Activated T-cell treated with anti-CD3 and anti-CD28 coated beads, Interleukin-2, amount 50 U/mL, for 24 hours (primary cell): ENCODE data around the gene MAD2L1BP.

ENCODE experiments used
- DNase-seq: peaks from one replicate; pipeline ENCODE4 v3.0.0-alpha.2; 2020
- H3K27ac Mint-ChIP-seq: 2 replicates; pipeline ENCODE4 v1.8.0; 2020; ENCODE audit warnings: mild to moderate bottlenecking, mixed read lengths
- H3K27me3 Mint-ChIP-seq: 2 replicates; pipeline ENCODE4 v1.8.0; 2020; ENCODE audit warnings: mixed read lengths
- H3K36me3 Mint-ChIP-seq: 2 replicates; pipeline ENCODE4 v1.8.0; 2020; ENCODE audit warnings: low read depth, mixed read lengths
- H3K4me1 Mint-ChIP-seq: 2 replicates; pipeline ENCODE4 v1.8.0; 2020; ENCODE audit warnings: low read depth, mixed read lengths
- H3K4me3 Mint-ChIP-seq: 2 replicates; pipeline ENCODE4 v1.8.0; 2020; ENCODE audit warnings: mild to moderate bottlenecking, moderate library complexity, mixed read lengths
- H3K9me3 Mint-ChIP-seq: 2 replicates; pipeline ENCODE4 v1.8.0; 2020; ENCODE audit warnings: mixed read lengths

The MAD2L1BP gene

DNA sequence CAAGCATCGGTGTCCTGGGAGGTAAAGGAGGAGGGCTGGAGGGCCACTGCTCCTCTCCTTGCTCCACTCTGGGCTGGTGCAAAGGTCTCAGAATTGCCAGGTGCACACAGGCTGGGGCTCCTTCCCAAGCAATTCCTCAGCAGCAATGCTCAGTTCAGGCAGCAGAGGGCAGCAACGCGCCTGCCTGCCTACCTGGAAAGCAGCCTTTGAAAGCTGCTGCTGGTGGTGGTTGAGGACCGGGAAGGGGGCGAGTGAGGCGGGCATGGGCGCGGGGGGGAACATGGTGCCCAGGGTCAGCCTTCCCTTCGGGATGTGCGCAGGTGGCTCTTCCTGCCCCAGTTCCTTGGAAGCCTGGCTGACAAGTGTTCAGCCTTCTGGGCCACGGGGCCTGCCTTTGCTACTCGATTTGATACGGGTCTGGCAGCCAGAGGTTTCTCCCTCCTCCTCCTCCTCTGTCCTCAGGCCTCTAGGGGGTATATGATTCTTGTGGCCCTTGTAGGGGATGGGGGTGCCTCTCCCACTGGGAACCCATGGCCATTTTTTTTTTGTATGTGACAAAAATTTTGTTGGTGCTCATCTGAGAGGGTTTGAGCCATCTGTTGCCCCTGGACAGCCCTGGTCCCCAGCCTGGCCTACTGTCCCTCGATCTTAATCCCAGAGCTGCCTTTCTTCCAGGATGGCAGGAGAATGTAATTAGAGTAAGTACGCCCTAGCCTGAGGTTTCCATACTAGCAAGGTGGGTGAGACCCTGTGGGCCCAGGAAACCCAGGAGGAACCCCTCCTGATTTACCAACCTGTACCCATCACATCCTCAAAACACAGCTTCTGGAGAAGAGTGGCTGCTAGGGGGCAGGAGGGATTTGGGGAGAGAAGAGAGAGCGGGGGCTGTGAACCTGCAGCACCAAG lies 31.9 kb downstream of the MAD2L1BP start:
- Mint-ChIP-seq H3K4me3 (no peak overlapping the region), H3K27me3 (no peaks in the 10 kb centered on the region), H3K36me3 (peaks cover 29% of the 10 kb centered on the region), H3K27ac (peak overlapping the region; percentile 64), H3K4me1 (peaks cover 36% of the 10 kb centered on the region), H3K9me3 (no peaks in the 10 kb centered on the region)
- peak; percentile 86 for DNase-seq

DNA sequence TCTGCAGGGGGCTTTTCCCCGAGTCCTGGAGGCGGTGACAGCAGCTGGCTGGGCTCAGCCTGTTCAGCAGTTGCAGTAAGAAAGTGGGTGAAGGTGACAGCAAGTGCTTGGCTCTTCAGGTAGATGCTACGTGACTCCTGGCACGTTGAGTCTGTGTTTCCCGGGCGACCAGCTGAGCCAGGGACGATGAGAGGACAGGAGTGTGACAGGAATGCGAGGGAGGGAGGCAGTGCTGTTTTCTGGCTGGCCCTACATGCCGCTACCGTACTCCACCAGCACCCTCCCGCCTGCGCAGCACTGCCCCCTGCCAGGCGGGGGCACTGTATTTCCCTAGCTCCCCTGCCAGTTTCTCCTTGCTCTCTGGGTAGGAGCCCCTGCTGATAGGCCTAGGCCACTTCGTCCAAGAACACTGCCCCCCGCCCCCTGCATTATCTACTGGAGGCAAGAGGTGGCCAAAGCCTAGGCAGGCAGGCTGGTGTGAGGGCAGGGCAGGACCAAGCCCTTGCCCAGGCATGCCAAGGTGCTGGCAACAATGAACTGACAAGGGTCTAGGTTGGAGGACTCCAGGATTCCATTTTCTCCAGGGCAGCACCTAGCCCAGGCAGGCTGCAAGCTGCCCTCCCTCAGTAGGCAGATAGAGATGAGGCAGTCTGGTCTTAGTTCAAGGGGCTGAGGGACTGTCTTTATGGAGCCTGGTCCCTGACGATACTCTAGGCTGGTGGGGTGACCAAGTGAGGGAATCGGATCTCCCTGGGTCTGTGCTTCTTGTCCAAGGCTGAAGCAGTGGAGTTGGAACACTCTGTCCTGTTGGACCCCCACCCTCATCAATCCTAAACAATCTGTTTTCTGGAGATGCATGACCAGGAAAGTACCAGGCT lies 32.8 kb downstream of the MAD2L1BP start:
- H3K36me3 Mint-ChIP-seq, result peaks cover 38% of the 10 kb centered on the region
- no peak overlapping the region for H3K4me3 Mint-ChIP-seq
- peaks cover 34% of the 10 kb centered on the region for H3K4me1 Mint-ChIP-seq
- peak overlapping the region; percentile 47 for H3K27ac Mint-ChIP-seq
- no peaks in the 10 kb centered on the region for H3K27me3 Mint-ChIP-seq
- no peaks in the 10 kb centered on the region for H3K9me3 Mint-ChIP-seq
- DNase-seq, result peak; percentile 67

DNA sequence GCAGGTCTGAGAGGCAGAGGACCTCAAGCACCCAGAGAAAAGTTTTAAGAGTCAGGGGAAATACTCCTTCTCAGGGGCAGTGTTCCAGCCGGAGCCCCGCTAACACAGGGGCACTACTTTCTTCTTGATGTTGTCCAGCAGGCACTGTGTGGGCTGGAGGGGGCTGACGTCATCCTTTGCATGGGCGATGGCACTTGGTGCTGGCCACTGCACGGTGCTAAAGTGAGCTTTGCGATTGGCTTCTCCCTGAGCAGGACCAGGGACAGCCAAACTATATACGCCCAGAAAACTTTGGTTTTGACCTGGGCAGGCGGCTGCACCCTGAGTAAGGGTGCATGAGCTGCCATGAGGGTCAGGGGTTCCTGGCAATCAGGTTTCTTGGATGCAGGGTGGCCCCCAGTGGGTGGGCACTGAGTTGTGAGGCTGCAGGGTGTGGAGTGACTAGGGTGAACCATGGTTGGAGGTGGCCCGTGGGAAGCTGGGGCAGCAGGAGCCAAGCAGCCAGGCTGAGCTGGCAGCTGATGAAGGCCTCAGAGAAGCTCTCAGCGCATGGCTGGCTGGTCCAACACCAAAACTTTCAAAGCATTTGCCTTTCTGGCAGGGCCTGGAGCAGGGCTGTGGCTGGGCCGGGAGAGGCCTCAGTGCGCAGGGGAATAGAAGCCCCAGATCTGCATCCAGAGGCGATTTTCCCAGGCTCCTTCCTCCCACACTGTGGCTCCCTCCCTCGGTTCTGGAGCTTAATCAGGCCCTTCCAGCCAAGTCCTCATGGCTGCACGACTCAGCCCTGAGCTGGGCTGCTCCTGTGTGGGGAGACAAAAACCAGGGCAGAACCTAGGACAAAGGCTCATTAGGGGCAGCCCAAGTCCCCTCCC lies 33.6 kb downstream of the MAD2L1BP start:
- H3K27ac Mint-ChIP-seq, result peak overlapping the region; percentile 86
- DNase-seq, result no peak
- no peaks in the 10 kb centered on the region for H3K9me3 Mint-ChIP-seq
- no peaks in the 10 kb centered on the region for H3K27me3 Mint-ChIP-seq
- no peak overlapping the region for H3K4me3 Mint-ChIP-seq
- H3K36me3 Mint-ChIP-seq, result peaks cover 47% of the 10 kb centered on the region
- peaks cover 34% of the 10 kb centered on the region for H3K4me1 Mint-ChIP-seq

DNA sequence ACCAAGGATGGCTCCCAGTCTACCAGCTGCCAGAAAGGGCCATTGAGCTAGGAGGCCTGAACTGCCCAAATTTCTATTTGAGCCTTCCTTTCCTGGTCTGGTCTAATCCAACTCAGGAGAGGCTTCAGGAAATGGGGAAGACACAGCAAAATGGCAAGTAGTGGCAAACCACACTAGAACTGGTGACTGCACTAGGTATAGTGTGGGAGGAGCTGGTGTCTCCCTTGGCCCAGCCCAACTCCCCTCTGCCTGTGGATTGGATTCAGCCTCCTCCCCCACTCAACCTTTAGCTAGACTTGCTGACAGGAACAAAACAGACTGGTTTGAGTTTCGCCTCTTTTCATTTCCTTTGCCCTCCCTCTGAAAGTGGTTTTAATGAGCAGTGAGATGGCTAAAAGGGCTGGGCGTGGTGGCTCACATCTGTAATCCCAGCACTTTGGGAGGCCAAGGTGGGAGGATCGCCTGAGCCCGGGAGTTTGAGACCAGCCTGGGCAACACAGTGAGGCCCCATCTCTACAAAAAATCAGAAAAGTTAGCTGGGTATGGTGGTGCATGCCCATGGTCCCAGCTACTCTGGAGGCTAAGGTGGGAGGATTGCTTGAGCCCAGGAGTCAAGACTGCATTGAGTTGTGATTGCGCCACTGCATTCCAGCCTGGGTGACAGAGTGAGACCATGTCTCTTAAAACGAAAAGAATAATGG lies 34.4 kb downstream of the MAD2L1BP start:
- peak overlapping the region; percentile 86 for H3K27ac Mint-ChIP-seq
- no peaks in the 10 kb centered on the region for H3K9me3 Mint-ChIP-seq
- H3K27me3 Mint-ChIP-seq, result no peaks in the 10 kb centered on the region
- no peak overlapping the region for H3K4me3 Mint-ChIP-seq
- no peak for DNase-seq
- peaks cover 55% of the 10 kb centered on the region for H3K36me3 Mint-ChIP-seq
- H3K4me1 Mint-ChIP-seq, result peaks cover 34% of the 10 kb centered on the region

DNA sequence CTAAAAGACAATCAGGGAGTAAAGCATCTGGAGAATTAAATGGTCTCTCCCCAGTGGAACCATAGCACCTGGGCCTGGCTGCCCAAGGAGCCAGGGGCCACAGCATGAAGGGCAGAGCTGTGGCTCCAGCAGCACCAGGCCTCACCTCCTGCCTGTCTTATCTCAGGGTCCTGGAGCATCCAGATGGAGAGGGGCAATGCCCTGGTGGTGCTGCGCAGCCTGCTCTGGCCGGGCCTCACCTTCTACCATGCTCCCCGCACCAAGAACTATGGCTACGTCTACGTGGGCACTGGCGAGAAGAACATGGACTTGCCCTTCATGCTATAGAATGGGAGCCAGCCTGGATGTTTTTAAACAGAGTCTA lies 35.0 kb downstream of the MAD2L1BP start:
- peaks cover 34% of the 10 kb centered on the region for H3K4me1 Mint-ChIP-seq
- H3K27ac Mint-ChIP-seq, result peak overlapping the region; percentile 86
- DNase-seq, result no peak
- H3K9me3 Mint-ChIP-seq, result no peaks in the 10 kb centered on the region
- no peaks in the 10 kb centered on the region for H3K27me3 Mint-ChIP-seq
- H3K36me3 Mint-ChIP-seq, result peaks cover 60% of the 10 kb centered on the region
- no peak overlapping the region for H3K4me3 Mint-ChIP-seq

DNA sequence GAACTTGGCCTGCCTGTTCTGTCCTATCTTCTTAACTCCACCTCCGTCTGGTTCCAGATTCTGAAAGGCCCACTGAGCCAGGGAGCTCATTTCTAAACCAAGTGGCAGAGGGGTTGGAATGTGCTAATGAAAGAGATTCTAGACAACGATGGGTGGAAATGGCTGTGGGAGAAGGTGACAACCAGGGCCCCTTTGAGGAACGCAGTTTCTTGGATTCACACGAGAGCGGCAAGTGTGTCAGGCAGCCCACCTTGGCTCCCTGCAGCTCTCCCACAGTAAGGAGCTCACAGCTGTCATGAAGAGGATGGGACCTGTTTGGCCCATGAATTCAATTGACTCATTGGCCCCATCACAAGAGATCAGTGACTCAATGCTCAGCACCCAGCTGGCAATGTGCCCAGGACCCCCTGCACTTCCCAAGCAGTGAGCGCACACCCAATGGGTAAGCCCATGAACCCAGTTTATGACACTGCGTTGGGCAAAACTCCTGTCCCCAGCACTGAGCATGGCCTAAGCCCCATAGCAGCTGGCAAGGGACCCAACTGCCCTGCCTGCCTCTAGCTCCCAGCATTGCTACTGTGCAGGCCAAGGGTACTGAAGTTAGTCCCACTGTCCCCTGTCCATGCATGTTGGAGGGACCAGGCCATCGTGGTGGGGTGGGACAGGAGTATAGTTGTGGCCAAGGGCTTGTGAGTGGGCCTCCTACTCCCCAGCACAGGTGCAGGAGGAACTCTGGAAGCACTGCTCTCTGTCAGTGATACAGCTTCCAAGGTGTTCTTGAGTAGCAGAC lies 35.6 kb downstream of the MAD2L1BP start:
- Mint-ChIP-seq H3K27me3 (no peaks in the 10 kb centered on the region), H3K36me3 (peaks cover 66% of the 10 kb centered on the region), H3K4me3 (no peak overlapping the region)

DNA sequence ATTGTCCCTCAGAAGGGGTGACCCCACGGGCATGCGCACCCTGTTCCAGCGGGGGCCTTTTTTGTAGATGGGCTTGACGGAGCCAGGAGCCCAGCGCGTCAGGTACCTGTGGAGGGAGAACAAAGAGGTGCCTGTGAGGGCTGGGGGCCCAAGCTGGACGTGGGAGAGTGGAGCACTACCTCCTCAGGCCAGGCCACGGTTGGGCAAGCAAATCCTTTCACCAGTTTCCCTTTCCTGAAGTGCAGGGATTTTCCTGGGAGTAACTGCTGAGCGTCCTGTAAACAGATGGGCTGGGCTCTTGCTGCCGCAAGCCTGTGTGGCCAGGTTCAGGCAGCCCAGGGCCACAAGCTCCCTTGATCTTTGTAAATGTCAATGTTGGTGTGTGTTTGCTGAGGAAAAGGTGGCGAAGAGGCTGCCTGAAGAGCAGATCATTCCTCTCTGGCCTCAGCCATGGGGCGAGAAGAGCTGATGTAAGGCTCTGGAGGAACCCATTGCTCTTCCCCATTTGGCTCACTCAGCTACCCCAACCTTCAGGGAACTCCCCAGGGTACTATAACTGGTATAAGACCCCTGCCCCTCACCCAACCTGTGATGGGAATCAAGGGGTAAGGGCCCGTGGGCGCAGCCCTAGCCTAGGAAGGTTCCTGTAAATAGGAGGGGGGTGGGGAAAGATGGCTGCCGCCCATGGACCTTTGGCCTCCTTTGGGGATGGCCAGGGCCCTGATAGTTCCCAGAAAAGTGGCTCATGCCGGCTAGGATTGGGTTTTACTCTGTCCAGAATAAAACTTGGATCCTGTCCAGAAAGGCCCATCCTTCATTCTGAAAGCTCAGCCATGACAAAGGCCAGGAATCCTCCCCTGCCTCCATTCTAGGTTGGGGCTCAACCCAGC lies 36.4 kb downstream of the MAD2L1BP start:
- Mint-ChIP-seq H3K9me3 (no peaks in the 10 kb centered on the region), H3K4me1 (peaks cover 32% of the 10 kb centered on the region), H3K36me3 (peaks cover 75% of the 10 kb centered on the region), H3K27ac (peak overlapping the region; percentile 8), H3K27me3 (no peaks in the 10 kb centered on the region), H3K4me3 (no peak overlapping the region)
- no peak for DNase-seq

More for the DNA sequence above, 35.6 kb downstream of the MAD2L1BP start:
- Mint-ChIP-seq H3K4me1 (peaks cover 34% of the 10 kb centered on the region), H3K9me3 (no peaks in the 10 kb centered on the region), H3K27ac (peak overlapping the region; percentile 86)
- no peak for DNase-seq

DNA sequence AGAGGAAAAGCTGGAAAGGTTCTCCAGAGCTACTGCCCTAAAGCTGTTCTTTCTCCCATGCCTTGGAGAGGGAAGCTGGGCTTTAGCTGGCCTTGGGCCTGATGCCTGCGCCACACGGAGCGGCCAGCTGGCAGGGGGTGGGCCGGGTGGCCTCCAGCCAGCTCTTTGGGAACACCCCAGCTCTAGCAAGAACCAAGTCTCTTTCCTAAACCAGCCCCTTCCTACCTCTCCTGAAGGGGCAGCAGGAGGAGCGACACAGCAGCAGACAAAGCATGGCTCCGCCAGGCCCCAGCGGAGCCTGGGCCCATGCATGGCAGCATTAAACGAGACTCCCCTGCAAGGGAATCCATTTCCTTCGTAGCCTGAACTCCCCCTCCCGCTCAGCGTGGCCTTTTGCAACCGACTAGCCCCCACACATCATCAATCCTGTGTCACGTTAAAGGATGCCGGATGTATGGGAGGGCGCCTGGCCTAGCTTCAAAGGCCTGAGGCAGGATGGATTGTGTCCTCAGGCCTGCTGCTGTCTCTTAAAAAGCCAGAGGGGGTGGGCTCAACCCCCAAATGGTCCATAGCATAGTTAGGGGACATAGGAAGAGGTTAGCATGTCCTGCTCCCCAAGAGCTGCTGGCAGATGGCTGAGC lies 37.9 kb downstream of the MAD2L1BP start:
- peaks cover 90% of the 10 kb centered on the region for H3K36me3 Mint-ChIP-seq
- H3K27me3 Mint-ChIP-seq, result no peaks in the 10 kb centered on the region
- no peak overlapping the region for H3K4me3 Mint-ChIP-seq
- H3K27ac Mint-ChIP-seq, result no peak overlapping the region
- peaks cover 17% of the 10 kb centered on the region for H3K4me1 Mint-ChIP-seq
- no peak for DNase-seq
- no peaks in the 10 kb centered on the region for H3K9me3 Mint-ChIP-seq

DNA sequence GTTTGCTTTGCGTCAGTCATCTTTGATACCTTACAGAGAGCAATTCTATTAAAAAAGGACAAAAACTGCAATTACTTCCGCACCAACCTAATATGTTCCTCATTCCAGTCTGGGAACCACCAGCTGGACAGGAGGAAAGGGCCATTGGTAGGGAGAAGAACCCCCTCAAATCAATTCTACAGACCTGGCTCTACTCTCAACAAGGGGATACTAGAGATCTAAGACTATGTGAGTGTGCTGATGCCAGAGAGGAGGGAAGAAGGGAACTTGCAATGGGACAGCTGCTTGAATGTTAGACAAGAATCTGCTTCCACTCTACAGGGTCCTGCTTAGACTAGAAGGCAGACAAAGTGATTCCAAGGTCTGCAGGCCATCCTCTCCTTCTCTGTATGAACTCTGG lies 38.7 kb downstream of the MAD2L1BP start:
- Mint-ChIP-seq H3K4me1 (peaks cover 14% of the 10 kb centered on the region), H3K36me3 (peaks cover 95% of the 10 kb centered on the region), H3K27ac (peak overlapping the region; percentile 9), H3K9me3 (no peaks in the 10 kb centered on the region), H3K27me3 (no peaks in the 10 kb centered on the region), H3K4me3 (no peak overlapping the region)
- DNase-seq, result no peak

DNA sequence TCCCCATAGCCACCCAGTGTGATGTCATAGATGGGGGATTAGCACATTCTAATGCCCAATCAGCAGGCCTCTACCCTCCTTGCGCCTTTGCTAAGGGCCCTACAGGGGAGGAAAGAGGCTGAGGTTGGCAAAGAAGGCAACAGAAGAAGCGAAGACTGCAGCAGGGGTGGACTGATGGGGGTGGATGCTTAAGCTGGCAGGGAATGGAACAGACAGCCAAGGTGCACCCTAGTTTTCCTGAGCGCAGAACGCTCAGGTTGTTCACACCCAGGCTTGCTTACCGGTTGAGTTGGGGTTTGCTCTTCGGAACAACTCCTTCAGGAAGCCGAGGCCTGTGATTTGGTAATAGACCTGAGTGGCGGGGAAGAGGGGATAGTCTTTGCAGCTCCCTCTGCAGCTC lies 39.3 kb downstream of the MAD2L1BP start:
- H3K9me3 Mint-ChIP-seq, result no peaks in the 10 kb centered on the region
- H3K27me3 Mint-ChIP-seq, result no peaks in the 10 kb centered on the region
- no peak overlapping the region for H3K4me3 Mint-ChIP-seq
- H3K36me3 Mint-ChIP-seq, result peaks cover 100% of the 10 kb centered on the region
- H3K27ac Mint-ChIP-seq, result peak overlapping the region; percentile 9
- DNase-seq, result no peak
- peaks cover 10% of the 10 kb centered on the region for H3K4me1 Mint-ChIP-seq

DNA sequence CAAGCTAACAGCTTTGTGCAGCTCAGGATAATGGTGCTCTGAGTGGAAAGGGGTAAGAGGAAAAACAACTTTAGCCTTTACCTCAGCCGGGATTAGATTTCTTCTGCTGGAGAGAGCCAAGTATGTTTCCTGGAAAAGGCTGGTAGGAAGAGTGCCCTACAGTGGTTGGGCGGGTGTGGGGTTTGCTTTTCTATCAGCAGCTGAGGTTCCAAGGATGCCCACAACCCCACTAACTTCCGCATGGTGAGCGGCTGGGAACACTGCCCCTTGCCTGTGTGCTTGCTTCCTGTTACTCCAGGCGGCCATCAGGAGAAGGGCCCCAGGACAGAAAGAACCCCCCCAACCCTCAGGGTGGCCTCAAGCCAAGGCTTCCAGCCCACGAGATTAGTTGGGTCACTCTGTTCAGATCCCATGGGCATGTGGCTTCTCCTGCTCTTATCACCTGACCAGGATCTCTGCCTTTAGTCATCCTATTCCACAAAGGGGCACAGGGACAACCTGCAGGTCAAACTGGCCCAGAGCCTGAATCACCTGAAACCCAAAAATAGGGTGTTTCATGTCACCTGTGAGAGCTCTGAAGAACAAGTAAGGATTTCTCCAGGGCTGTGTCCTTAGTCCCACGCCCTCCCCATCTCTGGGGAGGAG lies 41.4 kb downstream of the MAD2L1BP start:
- no peak for DNase-seq
- no peaks in the 10 kb centered on the region for H3K27me3 Mint-ChIP-seq
- peaks cover 2% of the 10 kb centered on the region for H3K4me1 Mint-ChIP-seq
- H3K27ac Mint-ChIP-seq, result peak overlapping the region; percentile 57
- no peak overlapping the region for H3K4me3 Mint-ChIP-seq
- H3K9me3 Mint-ChIP-seq, result no peaks in the 10 kb centered on the region
- H3K36me3 Mint-ChIP-seq, result peaks cover 100% of the 10 kb centered on the region

DNA sequence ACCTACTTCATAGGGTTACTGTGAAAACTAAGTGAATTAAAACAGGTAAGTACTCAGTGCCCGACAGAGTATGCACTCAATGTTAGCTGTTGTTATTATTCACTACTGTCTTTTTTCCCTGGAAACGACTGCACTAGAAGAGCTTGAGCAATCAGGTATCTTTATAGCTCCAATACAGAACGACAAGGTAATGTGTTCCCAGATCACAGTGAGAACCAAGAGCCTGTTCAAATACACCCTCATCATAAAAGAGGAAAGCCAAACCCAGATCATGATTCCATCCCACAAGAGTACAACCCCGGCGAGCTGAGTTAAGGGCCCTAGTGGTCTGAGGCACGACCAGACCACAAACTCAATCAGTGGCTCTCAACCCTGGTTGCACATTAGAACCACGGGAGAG lies 42.1 kb downstream of the MAD2L1BP start:
- peaks cover 100% of the 10 kb centered on the region for H3K36me3 Mint-ChIP-seq
- no peaks in the 10 kb centered on the region for H3K9me3 Mint-ChIP-seq
- peaks cover 7% of the 10 kb centered on the region for H3K4me1 Mint-ChIP-seq
- no peak overlapping the region for H3K4me3 Mint-ChIP-seq
- DNase-seq, result no peak
- no peaks in the 10 kb centered on the region for H3K27me3 Mint-ChIP-seq
- H3K27ac Mint-ChIP-seq, result peak overlapping the region; percentile 7
